B cell (primary cell): Measurements from ENCODE around the gene CDYL2. TPM values are rescaled to one million over a fixed set of nuclear protein-coding genes. Genes with fewer than 3 reads are reported as not detected.
A peak's percentile ranks its signal among the peaks of the same experiment; 100 is the strongest.

Experiments
- ATAC-seq: fragments of 200-7000 bp; cut with Tn5 transposase; one replicate; pipeline ENCODE4 v1.10.0; 2021; ENCODE audit warnings: low read depth, mild to moderate bottlenecking, moderate number of reproducible peaks, moderate library complexity
- CTCF ChIA-PET: fragments of 350-600 bp; sonication (Branson Sonifier 250); formaldehyde crosslinking; loops from one replicate; lab custom pipeline; 2021; ENCODE audit warnings: antibody characterized with exemption, inconsistent platforms; lab: Charles Lee
- POLR2A ChIA-PET: fragments of 350-600 bp; sonication (Branson Sonifier 250); formaldehyde crosslinking; loops from one replicate; lab custom pipeline; 2021; ENCODE audit warnings: antibody characterized with exemption; lab: Charles Lee
- DNase-seq: peaks from one replicate; pipeline ENCODE4 v3.0.0; 2013
- H2AFZ ChIP-seq: 2 replicates; pipeline ENCODE4 v1.6.1; 2012; ENCODE audit warnings: mild to moderate bottlenecking, low read depth, low read length; ENCODE audit not compliant: insufficient read depth, poor library complexity, severe bottlenecking
- H3K27ac ChIP-seq, 2 donors: 1 replicate in 1 of 2; 2 replicates in 1 of 2; pipeline ENCODE4 v1.5.1; 2012 to 2013; ENCODE audit warnings: low read length in 2 of 2, mild to moderate bottlenecking in 2 of 2, moderate library complexity in 1 of 2
- H3K27me3 ChIP-seq, 4 experiments: fragments of 200-600 bp in 1 of 4; sonication (generic) in 1 of 4; replicated peaks in 1 of 4; 1 replicate in 2 of 4; 2 replicates in 2 of 4; pipeline versions ENCODE4 v1.6.1 to v1.7.0; 2013 to 2016; ENCODE audit warnings: low read length in 3 of 4, mild to moderate bottlenecking in 2 of 4, mixed read lengths in 1 of 4, moderate library complexity in 1 of 4; ENCODE audit not compliant: insufficient read depth in 4 of 4, control insufficient read depth in 3 of 4; ENCODE audit errors: control extremely low read depth in 1 of 4
- H3K36me3 ChIP-seq, 2 experiments: replicated peaks in 1 of 2; 1 replicate in 1 of 2; 2 replicates in 1 of 2; pipeline versions ENCODE4 v1.6.1 to v1.7.1; 2013; ENCODE audit warnings: low read length in 1 of 2; ENCODE audit not compliant: insufficient read depth in 2 of 2, control insufficient read depth in 1 of 2; ENCODE audit errors: control extremely low read depth in 1 of 2, extremely low read depth in 1 of 2
- H3K4me1 ChIP-seq, 2 donors: fragments of 200-600 bp in 1 of 2; sonication (generic) in 1 of 2; 1 replicate in 1 of 2; 2 replicates in 1 of 2; pipeline versions ENCODE4 v1.5.1 to v1.6.1; 2013 to 2017; ENCODE audit warnings: low read length in 2 of 2; ENCODE audit not compliant: control insufficient read depth in 2 of 2, insufficient read depth in 2 of 2
- H3K4me2 ChIP-seq: replicated peaks from 2 replicates; pipeline ENCODE3; 2012; ENCODE audit warnings: mild to moderate bottlenecking, low read depth, low read length; ENCODE audit not compliant: poor library complexity, severe bottlenecking
- H3K4me3 ChIP-seq, 5 experiments: fragments of 200-600 bp in 1 of 5; sonication (generic) in 1 of 5; 1 replicate in 3 of 5; 2 replicates in 2 of 5; pipeline versions ENCODE4 v1.5.1 to v1.7.0; 2011 to 2016; ENCODE audit warnings: low read length in 4 of 5, mild to moderate bottlenecking in 4 of 5, low read depth in 2 of 5, control low read depth in 1 of 5, moderate library complexity in 1 of 5; ENCODE audit not compliant: insufficient read depth in 1 of 5; ENCODE audit errors: control extremely low read depth in 1 of 5, extremely low read depth in 1 of 5
- H3K79me2 ChIP-seq: fragments of 200-600 bp; sonication (generic); one replicate; pipeline ENCODE4 v1.6.0; 2016; ENCODE audit warnings: low read length; ENCODE audit not compliant: control insufficient read depth, insufficient read depth
- H3K9ac ChIP-seq: fragments of 200-600 bp; sonication (generic); 2 replicates; pipeline ENCODE4 v1.6.1; 2017; ENCODE audit warnings: mild to moderate bottlenecking, low read length, moderate library complexity
- H3K9me3 ChIP-seq, 3 donors: one replicate each; pipeline versions ENCODE4 v1.6.1 to v1.7.1; 2013; ENCODE audit warnings: low read length in 2 of 3; ENCODE audit not compliant: control insufficient read depth in 2 of 3, insufficient read depth in 1 of 3; ENCODE audit errors: control extremely low read depth in 1 of 3
- H4K20me1 ChIP-seq: 2 replicates; pipeline ENCODE4 v1.6.0; 2012; ENCODE audit warnings: mild to moderate bottlenecking, low read length; ENCODE audit not compliant: insufficient read depth, control insufficient read depth, poor library complexity, severe bottlenecking
- H3K27ac Mint-ChIP-seq: one replicate; pipeline ENCODE4 v1.8.0; 2021; ENCODE audit warnings: mixed read lengths
- H3K27me3 Mint-ChIP-seq: one replicate; pipeline ENCODE4 v1.8.0; 2021; ENCODE audit warnings: mixed read lengths
- H3K4me1 Mint-ChIP-seq: one replicate; pipeline ENCODE4 v1.8.0; 2021; ENCODE audit warnings: mixed read lengths
- H3K4me3 Mint-ChIP-seq: one replicate; pipeline ENCODE4 v1.8.0; 2021; ENCODE audit warnings: mixed read lengths
- H3K9me3 Mint-ChIP-seq: one replicate; pipeline ENCODE4 v1.8.0; 2022; ENCODE audit warnings: mixed read lengths; ENCODE audit not compliant: insufficient read depth
- EZH2 ChIP-seq: IDR thresholded peaks from 2 replicates; pipeline ENCODE4 v1.6.1; 2012; ENCODE audit warnings: borderline replicate concordance, low read depth, mild to moderate bottlenecking, moderate library complexity, low read length; ENCODE audit not compliant: insufficient read depth, poor library complexity, severe bottlenecking
- WGBS: methylation state at CpG from one replicate; pipeline ENCODE4 v1.1.5; 2013; ENCODE audit warnings: missing lambda C conversion rate; ENCODE audit not compliant: insufficient coverage; 5-methylcytosine and 5-hydroxymethylcytosine counted together
- intact Hi-C: fragments of 100-400 bp; cut with micrococcal nuclease; formaldehyde crosslinking; loops from one replicate; pipeline ENCODE4 v1.10.0; 2022
- polyA plus RNA-seq: library from polyadenylated mRNA; depleted of rRNA; stranded (reverse); fragments of >200 nt; gene quantifications from 2 replicates; pipeline ENCODE4 v1.2.3, GENCODE V29; 2012
- total RNA-seq, 2 donors: library from RNA; stranded (reverse); fragments of 120-200 nt in 1 of 2; gene quantifications; 1 replicate in 1 of 2; 2 replicates in 1 of 2; pipeline versions ENCODE4 v1.2.3 to v1.2.4, GENCODE V29; 2013 to 2022
- TF ChIP-seq, protein P1 (sequence below): fragments of 200-600 bp; IDR thresholded peaks from one replicate; pipeline ENCODE4 v1.8.0; 2022; ENCODE audit warnings: antibody characterized with exemption, mild to moderate bottlenecking

CDYL2 gene
- total and polyA plus RNA-seq, 2 donors (not counting 1 experiment from before 2014, with no cell fraction given) = 0.66 to 6.6 TPM

DNA sequence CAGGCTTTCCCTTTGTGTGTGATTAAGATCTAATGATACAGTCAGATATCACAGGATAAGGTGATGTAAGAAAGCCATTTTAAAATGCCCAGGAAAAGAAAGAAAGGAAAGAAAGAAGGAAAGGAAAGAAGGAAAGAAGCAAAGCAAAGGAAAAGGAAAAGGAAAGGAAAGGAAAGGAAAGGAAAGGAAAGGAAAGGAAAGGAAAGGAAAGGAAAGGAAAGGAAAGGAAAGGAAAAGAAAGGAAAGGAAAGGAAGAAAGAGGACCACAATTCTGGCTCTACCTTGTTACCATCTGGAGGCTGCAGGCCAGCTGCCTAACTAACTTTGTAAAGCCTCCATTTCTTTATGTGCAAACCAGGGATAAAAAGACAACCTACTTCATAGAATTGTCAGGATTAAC, 132.0 kb downstream of the CDYL2 start:
- Mint-ChIP-seq H3K27me3 (peaks cover 10% of the 10 kb centered on the region), H3K9me3 (no peaks in the 10 kb centered on the region), H3K27ac (no peak overlapping the region), H3K4me3 (no peak overlapping the region), H3K4me1 (peaks cover 66% of the 10 kb centered on the region)
- Histone ChIP-seq H3K4me2 (peak overlapping the region; percentile 41), H3K9me3 (peaks cover 0 to 25% (median 15%) of the 10 kb centered on the region in 3 donors), H3K4me3 (no peak overlapping the region), H2AFZ (no peak overlapping the region), H3K4me1 (peaks cover 56 to 61% of the 10 kb centered on the region in 2 donors), H4K20me1 (peaks cover 13% of the 10 kb centered on the region), H3K79me2 (no peaks in the 10 kb centered on the region), H3K36me3 (no peaks in the 10 kb centered on the region), H3K27ac (no peak overlapping the region), H3K9ac (no peak overlapping the region), H3K27me3 (peaks cover 0 to 9% (median 2%) of the 10 kb centered on the region in 4 experiments)
- CTCF ChIA-PET = no interaction called here
- DNase-seq = no peak
- POLR2A ChIA-PET = no interaction called here
- no peak for ATAC-seq
- TF ChIP-seq, protein P1, sequence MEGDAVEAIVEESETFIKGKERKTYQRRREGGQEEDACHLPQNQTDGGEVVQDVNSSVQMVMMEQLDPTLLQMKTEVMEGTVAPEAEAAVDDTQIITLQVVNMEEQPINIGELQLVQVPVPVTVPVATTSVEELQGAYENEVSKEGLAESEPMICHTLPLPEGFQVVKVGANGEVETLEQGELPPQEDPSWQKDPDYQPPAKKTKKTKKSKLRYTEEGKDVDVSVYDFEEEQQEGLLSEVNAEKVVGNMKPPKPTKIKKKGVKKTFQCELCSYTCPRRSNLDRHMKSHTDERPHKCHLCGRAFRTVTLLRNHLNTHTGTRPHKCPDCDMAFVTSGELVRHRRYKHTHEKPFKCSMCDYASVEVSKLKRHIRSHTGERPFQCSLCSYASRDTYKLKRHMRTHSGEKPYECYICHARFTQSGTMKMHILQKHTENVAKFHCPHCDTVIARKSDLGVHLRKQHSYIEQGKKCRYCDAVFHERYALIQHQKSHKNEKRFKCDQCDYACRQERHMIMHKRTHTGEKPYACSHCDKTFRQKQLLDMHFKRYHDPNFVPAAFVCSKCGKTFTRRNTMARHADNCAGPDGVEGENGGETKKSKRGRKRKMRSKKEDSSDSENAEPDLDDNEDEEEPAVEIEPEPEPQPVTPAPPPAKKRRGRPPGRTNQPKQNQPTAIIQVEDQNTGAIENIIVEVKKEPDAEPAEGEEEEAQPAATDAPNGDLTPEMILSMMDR = no peak
- TF ChIP-seq EZH2 = no peak
- intact Hi-C loops = loop anchor here (5.0 kb wide), 1 partner anchor 130 kb away; the partner anchor contains the start of gene DYNLRB2

DNA sequence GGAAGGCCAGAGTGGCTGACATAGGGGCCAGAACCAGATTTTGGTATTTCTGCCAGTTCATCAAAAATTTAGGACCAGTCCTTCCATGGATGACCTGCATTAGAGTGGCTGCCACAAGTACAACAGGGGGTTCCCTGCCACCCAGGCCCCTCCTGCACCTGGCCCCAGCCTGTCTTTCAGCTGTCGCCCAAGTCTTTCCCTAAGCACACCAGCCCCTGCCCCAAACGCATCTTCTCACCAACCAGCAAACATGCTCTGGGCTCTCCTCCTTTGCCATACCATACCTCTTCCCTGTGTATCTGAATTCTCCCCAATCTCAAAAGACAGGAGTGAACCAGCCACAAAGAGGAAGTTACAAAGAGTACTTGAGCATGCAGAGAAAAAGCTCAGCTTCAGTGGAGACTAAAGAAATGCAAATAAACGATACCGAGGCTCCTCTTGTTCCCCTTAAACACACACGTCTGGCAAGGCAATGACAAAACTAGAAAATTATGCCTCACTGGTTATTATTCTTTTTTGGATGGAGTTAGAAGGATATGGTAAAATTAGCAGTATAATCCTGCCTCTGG, 133.0 kb downstream of the CDYL2 start:
- H3K27me3 Mint-ChIP-seq = peaks cover 12% of the 10 kb centered on the region
- peak overlapping the region; percentile 56 for H3K4me3 Mint-ChIP-seq
- H3K4me2 ChIP-seq = peak overlapping the region; percentile 41
- no peak overlapping the region for H2AFZ ChIP-seq
- peaks cover 8% of the 10 kb centered on the region for H4K20me1 ChIP-seq
- peaks cover 59% of the 10 kb centered on the region for H3K4me1 Mint-ChIP-seq
- no peak overlapping the region for H3K27ac ChIP-seq
- no peak overlapping the region for H3K9ac ChIP-seq
- ATAC-seq (peak; percentile 66), DNase-seq (peak; percentile 76)
- CTCF ChIA-PET = no interaction called here
- H3K27ac Mint-ChIP-seq = peak overlapping the region; percentile 47
- H3K9me3 ChIP-seq = peaks cover 0 to 25% (median 15%) of the 10 kb centered on the region in 3 donors
- H3K27me3 ChIP-seq = peaks cover 0 to 18% (median 4%) of the 10 kb centered on the region in 4 experiments
- H3K9me3 Mint-ChIP-seq = no peaks in the 10 kb centered on the region
- H3K4me1 ChIP-seq = peaks cover 46 to 51% of the 10 kb centered on the region in 2 donors
- TF ChIP-seq EZH2 = no peak
- TF ChIP-seq, protein P1 = no peak
- no peaks in the 10 kb centered on the region for H3K36me3 ChIP-seq
- POLR2A ChIA-PET = no interaction called here
- no peaks in the 10 kb centered on the region for H3K79me2 ChIP-seq
- H3K4me3 ChIP-seq = peak overlapping the region in 1 of 5 experiments; percentile 11
- intact Hi-C loops = loop anchor here (5.0 kb wide), 1 partner anchor 129 kb away; the partner anchor contains the start of gene DYNLRB2
- WGBS = 31% methylated on average over 2 of the region's 5 CpGs
